OCI-LY7 (cell line): ENCODE results near the gene GPANK1. TPM values are rescaled to one million over a fixed set of nuclear protein-coding genes. Genes with fewer than 3 reads are reported as not detected.
"Not testable (repeated sequence)": the region's sequence is repeated elsewhere in the genome, so short reads cannot be mapped to it uniquely, and the experiment has no call there.

Source experiments
- BruUV-seq: library from RNA; stranded (reverse); fragments of 400-500 nt; replicated peaks from 2 replicates; lab custom pipeline; 2021; lab: Mats Ljungman, UMichigan
- CTCF ChIA-PET: fragments of 300-600 bp; sonication (Branson Sonifier 250); formaldehyde crosslinking; loops from one replicate; lab custom pipeline; 2022; ENCODE audit warnings: antibody characterized with exemption; ENCODE audit not compliant: unreplicated experiment; lab: Charles Lee
- POLR2A ChIA-PET: fragments of 300-600 bp; sonication (Branson Sonifier 250); formaldehyde crosslinking; loops from one replicate; lab custom pipeline; 2022; ENCODE audit warnings: antibody characterized with exemption; lab: Charles Lee
- DNase-seq: peaks from one replicate; pipeline ENCODE4 v3.0.0-alpha.2; 2015; ENCODE audit warnings: low spot score
- H2AFZ ChIP-seq: fragments of 200-600 bp; sonication (generic), shearing (Covaris generic); 2 replicates; pipeline ENCODE4 v1.6.1; 2014; ENCODE audit warnings: mild to moderate bottlenecking, antibody characterized with exemption, low read length, moderate library complexity
- H3K27ac ChIP-seq: fragments of 200-600 bp; sonication (generic); 2 replicates; pipeline ENCODE4 v1.5.1; 2014; ENCODE audit warnings: mixed run types, low read depth, mild to moderate bottlenecking, moderate library complexity, low read length, inconsistent platforms; ENCODE audit not compliant: poor library complexity, severe bottlenecking
- H3K36me3 ChIP-seq: fragments of 200-600 bp; sonication (generic); 2 replicates; pipeline ENCODE4 v1.6.1; 2014; ENCODE audit warnings: mild to moderate bottlenecking, antibody characterized with exemption, low read length, moderate library complexity, mixed read lengths; ENCODE audit not compliant: insufficient read depth
- H3K4me1 ChIP-seq: fragments of 200-600 bp; sonication (generic); 2 replicates; pipeline ENCODE4 v1.5.1; 2014; ENCODE audit warnings: mild to moderate bottlenecking, low read length; ENCODE audit not compliant: insufficient read depth, poor library complexity, severe bottlenecking
- H3K4me2 ChIP-seq: fragments of 200-600 bp; sonication (generic); 2 replicates; pipeline ENCODE4 v1.6.1; 2014; ENCODE audit warnings: mild to moderate bottlenecking, low read length
- H3K4me3 ChIP-seq: fragments of 200-600 bp; sonication (generic); 2 replicates; pipeline ENCODE4 v1.5.1; 2014; ENCODE audit warnings: mild to moderate bottlenecking, low read depth, low read length; ENCODE audit not compliant: poor library complexity, severe bottlenecking
- H3K79me2 ChIP-seq: fragments of 200-600 bp; sonication (generic); 2 replicates; pipeline ENCODE4 v1.6.1; 2016; ENCODE audit warnings: low read depth, mild to moderate bottlenecking, low read length, moderate library complexity, mixed read lengths; ENCODE audit not compliant: insufficient read depth
- H3K9me2 ChIP-seq: fragments of 200-600 bp; sonication (generic); 2 replicates; pipeline ENCODE4 v1.6.1; 2016; ENCODE audit warnings: mild to moderate bottlenecking, low read length, mixed read lengths; ENCODE audit not compliant: insufficient read depth
- H3K9me3 ChIP-seq: fragments of 200-600 bp; sonication (generic); 2 replicates; pipeline ENCODE4 v1.6.1; 2014; ENCODE audit warnings: mild to moderate bottlenecking, mixed run types, low read length, mixed read lengths
- H4K20me1 ChIP-seq: fragments of 200-600 bp; sonication (generic); 2 replicates; pipeline ENCODE4 v1.6.1; 2014; ENCODE audit warnings: mild to moderate bottlenecking, antibody characterized with exemption, low read length, moderate library complexity, mixed read lengths; ENCODE audit not compliant: insufficient read depth
- EZH2phosphoT487 ChIP-seq: fragments of 200-600 bp; sonication (generic); IDR thresholded peaks from 2 replicates; pipeline ENCODE4 v1.6.1; 2018; ENCODE audit warnings: low read depth, borderline replicate concordance, mild to moderate bottlenecking, mixed run types, antibody characterized with exemption, low read length, moderate library complexity, mixed read lengths
- intact Hi-C: fragments of 100-400 bp; cut with micrococcal nuclease; formaldehyde crosslinking; loops from one replicate; pipeline ENCODE4 v1.10.0; 2022; ENCODE audit not compliant: unreplicated experiment
- total RNA-seq, 2 experiments: library from RNA; depleted of rRNA in 1 of 2; stranded (reverse); fragments of >200 nt in 1 of 2; shearing (Covaris generic) in 1 of 2; gene quantifications; 2 replicates each; pipeline ENCODE4 v1.2.3, GENCODE V29; 2014 to 2022
- TF ChIP-seq, protein P1 (sequence below): fragments of 200-600 bp; sonication (generic); conservative IDR thresholded peaks from 2 replicates; pipeline ENCODE4 v1.5.1; 2014; ENCODE audit warnings: mild to moderate bottlenecking, antibody characterized with exemption, low read length, moderate library complexity, mixed read lengths

The GPANK1 gene
- total RNA-seq, 2 experiments from 2014 or later, result 34.3 to 40.7 TPM

DNA sequence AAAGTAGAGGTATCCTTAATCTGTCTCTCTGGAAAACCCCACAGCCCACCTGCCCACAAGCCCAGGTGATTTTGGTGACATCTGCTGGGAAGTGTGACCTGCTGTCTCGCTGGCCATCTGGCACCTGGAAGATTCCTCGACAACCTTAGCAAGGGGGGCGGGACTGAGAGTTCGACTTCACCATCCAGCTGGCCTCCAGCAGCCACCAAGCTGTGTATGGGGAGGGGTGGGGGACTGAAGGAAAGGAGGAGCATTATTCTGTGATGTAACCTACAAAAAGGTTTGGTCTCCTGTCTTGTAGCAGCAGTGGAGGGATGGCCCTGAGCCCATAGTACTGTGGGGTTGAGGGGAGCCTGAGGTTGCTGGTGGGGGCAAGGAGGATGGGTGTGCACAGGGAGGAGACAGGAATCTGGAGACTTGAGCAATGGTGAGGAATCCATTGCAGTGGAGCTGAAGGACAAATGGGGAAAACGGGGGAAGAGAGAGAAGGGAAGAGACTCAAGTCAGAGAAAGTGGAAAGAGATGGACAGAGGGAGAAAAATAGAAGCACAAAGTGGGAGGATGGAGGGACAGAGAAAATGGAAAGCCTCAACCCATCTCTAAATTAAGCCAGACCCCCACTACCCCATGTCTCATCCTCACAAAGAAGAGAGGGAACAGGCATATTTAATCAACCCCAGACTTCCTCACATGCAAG lies 45.9 kb upstream of the GPANK1 start:
- H3K4me3 ChIP-seq, result no peak overlapping the region
- no peak overlapping the region for H3K4me2 ChIP-seq
- POLR2A ChIA-PET, result interaction anchor here (1.0 kb wide), 1 partner anchor 116 kb away, joined by 3 read pairs; the partner anchor contains the start of gene HSPA1B
- no peak overlapping the region for H3K27ac ChIP-seq
- H4K20me1 ChIP-seq, result no peaks in the 10 kb centered on the region
- TF ChIP-seq EZH2phosphoT487, result no peak
- TF ChIP-seq, protein P1, sequence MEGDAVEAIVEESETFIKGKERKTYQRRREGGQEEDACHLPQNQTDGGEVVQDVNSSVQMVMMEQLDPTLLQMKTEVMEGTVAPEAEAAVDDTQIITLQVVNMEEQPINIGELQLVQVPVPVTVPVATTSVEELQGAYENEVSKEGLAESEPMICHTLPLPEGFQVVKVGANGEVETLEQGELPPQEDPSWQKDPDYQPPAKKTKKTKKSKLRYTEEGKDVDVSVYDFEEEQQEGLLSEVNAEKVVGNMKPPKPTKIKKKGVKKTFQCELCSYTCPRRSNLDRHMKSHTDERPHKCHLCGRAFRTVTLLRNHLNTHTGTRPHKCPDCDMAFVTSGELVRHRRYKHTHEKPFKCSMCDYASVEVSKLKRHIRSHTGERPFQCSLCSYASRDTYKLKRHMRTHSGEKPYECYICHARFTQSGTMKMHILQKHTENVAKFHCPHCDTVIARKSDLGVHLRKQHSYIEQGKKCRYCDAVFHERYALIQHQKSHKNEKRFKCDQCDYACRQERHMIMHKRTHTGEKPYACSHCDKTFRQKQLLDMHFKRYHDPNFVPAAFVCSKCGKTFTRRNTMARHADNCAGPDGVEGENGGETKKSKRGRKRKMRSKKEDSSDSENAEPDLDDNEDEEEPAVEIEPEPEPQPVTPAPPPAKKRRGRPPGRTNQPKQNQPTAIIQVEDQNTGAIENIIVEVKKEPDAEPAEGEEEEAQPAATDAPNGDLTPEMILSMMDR, result no peak
- CTCF ChIA-PET, result interaction anchor here (0.6 kb wide), 1 partner anchor 112 kb away, joined by 3 read pairs; no protein-coding TSS in a partner anchor
- BruUV-seq, result no TSS peak
- no peak for DNase-seq
- no peaks in the 10 kb centered on the region for H3K9me3 ChIP-seq
- peaks cover 10% of the 10 kb centered on the region for H3K4me1 ChIP-seq
- no peaks in the 10 kb centered on the region for H3K79me2 ChIP-seq
- no peaks in the 10 kb centered on the region for H3K9me2 ChIP-seq
- no peaks in the 10 kb centered on the region for H3K36me3 ChIP-seq
- intact Hi-C loops, result no loop called here
- H2AFZ ChIP-seq, result no peak overlapping the region

DNA sequence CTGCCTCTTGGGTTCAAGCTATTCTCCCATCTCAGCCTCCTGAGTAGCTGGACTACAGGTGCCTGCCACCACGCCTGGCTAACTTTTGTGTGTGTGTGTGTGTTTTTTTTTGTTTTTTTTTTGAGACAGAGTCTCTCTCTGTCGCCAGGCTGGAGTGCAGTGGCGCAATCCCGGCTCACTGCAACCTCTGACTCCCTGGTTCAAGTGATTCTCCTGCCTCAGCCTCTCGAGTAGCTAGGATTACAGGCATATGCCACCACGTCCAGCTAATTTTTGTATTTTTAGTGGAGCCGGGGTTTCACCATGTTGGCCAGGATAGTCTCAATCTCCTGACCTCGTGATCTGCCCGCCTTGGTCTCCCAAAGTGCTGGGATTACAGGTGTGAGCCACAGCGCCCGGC lies 44.4 kb upstream of the GPANK1 start:
- H3K79me2 ChIP-seq, CTCF ChIA-PET, H3K9me3 ChIP-seq, H3K4me3 ChIP-seq, H2AFZ ChIP-seq, H4K20me1 ChIP-seq, DNase-seq, BruUV-seq, H3K36me3 ChIP-seq, H3K4me1 ChIP-seq, H3K4me2 ChIP-seq, H3K27ac ChIP-seq, H3K9me2 ChIP-seq: not testable (repeated sequence)
- POLR2A ChIA-PET, result interaction anchor here (0.6 kb wide), 2 partner anchors 26 to 99 kb away, joined by 3 read pairs; no protein-coding TSS in a partner anchor
- intact Hi-C loops, result loop anchor here (10.0 kb wide), 1 partner anchor 246 kb away; the partner anchor contains the start of genes NELFE and SKIC2

- Histone ChIP-seq H4K20me1 (no peaks in the 10 kb centered on the region), H3K4me2 (no peak overlapping the region), H3K27ac (no peak overlapping the region), H3K79me2 (no peaks in the 10 kb centered on the region), H3K9me2 (no peaks in the 10 kb centered on the region), H3K4me3 (no peak overlapping the region), H3K36me3 (no peaks in the 10 kb centered on the region), H3K9me3 (no peaks in the 10 kb centered on the region), H3K4me1 (peaks cover 16% of the 10 kb centered on the region), H2AFZ (no peak overlapping the region)
- ChIA-PET CTCF (no interaction called here), POLR2A (interaction anchor here (0.6 to 0.7 kb wide), 2 partner anchors 27 to 45 kb away, joined by 3 read pairs; no protein-coding TSS in a partner anchor)
- no TSS peak for BruUV-seq
- no peak for TF ChIP-seq EZH2phosphoT487
- TF ChIP-seq, protein P1, result no peak
- intact Hi-C loops, result loop anchor here (10.0 kb wide), 1 partner anchor 247 kb away; the partner anchor contains the start of genes NELFE and SKIC2
- no peak for DNase-seq
Measured at GRCh38 chr6:31708224-31708623, 43.4 kb upstream of the GPANK1 start.
